ENCODE results near the gene TMEM240. TPM values are rescaled to one million over a fixed set of nuclear protein-coding genes. Genes with fewer than 3 reads are reported as not detected.
"Not testable (repeated sequence)": the region's sequence is repeated elsewhere in the genome, so short reads cannot be mapped to it uniquely, and the experiment has no call there.

TMEM240 gene
- total and polyA plus RNA-seq, 10 donors = 0.39 to 5.3 (median 2.6) TPM; not detected in 1

GRCh38 chr1:1511533-1512285, 28.7 kb downstream of the TMEM240 start, which contains the start of gene ATAD3A:
ATAD3A (plus strand) TSS chr1:1512162; CDS start chr1:1512269, 107 bp downstream.
- peak; percentile 99 for DNase-seq
- 0 to 1% (median 0%) methylated on average over 34 to 99 of the region's 99 CpGs for WGBS, 5 donors
- intact Hi-C loops (cut with DNase I; ENCODE audit: low total_unique reads) = no loop called here
- Histone ChIP-seq H3K36me3 (peaks cover 0 to 17% (median 0%) of the 10 kb centered on the region in 6 donors), H3K27me3 (replicated peaks in 1 of 7) (no peaks in the 10 kb centered on the region), H3K4me3 (peak within 1 kb of the TSS; percentile 77 to 94 (median 84)), H3K4me1 (peaks cover 3 to 31% (median 14%) of the 10 kb centered on the region in 6 donors), H3K27ac (peak within 1 kb of the TSS; percentile 86 to 95 (median 92)), H3K9me3 (no peaks in the 10 kb centered on the region)
- peak in 5 of 11 experiments; percentile 8 to 22 (median 21) for TF ChIP-seq CTCF (IDR thresholded peaks at IDR 0.05 in 8 of 11, conservative IDR thresholded peaks at IDR 0.05 in 3 of 11)
- TF ChIP-seq POLR2A (IDR thresholded peaks at IDR 0.05) = peak in 1 of 3 donors; percentile 88
- peak; percentile 95 to 98 (median 96) for TF ChIP-seq POLR2AphosphoS5 (IDR thresholded peaks at IDR 0.05)

GRCh38 chr1:1510912-1511532, 29.4 kb downstream of the TMEM240 start:
- H3K27ac ChIP-seq = peak overlapping the region; percentile 86 to 95 (median 92)
- intact Hi-C loops (cut with DNase I; ENCODE audit: low total_unique reads) = no loop called here
- WGBS, 5 donors = 16 to 21% (median 18%) methylated on average over 17 of the region's 17 CpGs
- no peaks in the 10 kb centered on the region for H3K9me3 ChIP-seq
- peak overlapping the region; percentile 77 to 94 (median 84) for H3K4me3 ChIP-seq
- TF ChIP-seq CTCF (IDR thresholded peaks at IDR 0.05 in 8 of 11, conservative IDR thresholded peaks at IDR 0.05 in 3 of 11) (no peak), POLR2A (IDR thresholded peaks at IDR 0.05) (no peak), POLR2AphosphoS5 (IDR thresholded peaks at IDR 0.05) (no peak)
- no peaks in the 10 kb centered on the region for H3K27me3 ChIP-seq (replicated peaks in 1 of 7)
- H3K36me3 ChIP-seq = peaks cover 0 to 10% (median 0%) of the 10 kb centered on the region in 6 donors
- peaks cover 3 to 31% (median 14%) of the 10 kb centered on the region in 6 donors for H3K4me1 ChIP-seq
- no peak for DNase-seq

- intact Hi-C loops (cut with DNase I; ENCODE audit: low total_unique reads); H3K9me3 ChIP-seq; H3K4me3 ChIP-seq; H3K27ac ChIP-seq; DNase-seq; H3K36me3 ChIP-seq; H3K27me3 ChIP-seq (replicated peaks in 1 of 7): not testable (repeated sequence)
- 70 to 85% (median 74%) methylated on average over 14 to 20 of the region's 21 CpGs for WGBS, 5 donors
- H3K4me1 ChIP-seq = peaks cover 3 to 46% (median 23%) of the 10 kb centered on the region in 6 donors
Observed at GRCh38 chr1:1509465-1509850, 31.0 kb downstream of the TMEM240 start.

GRCh38 chr1:1508775-1509464, 31.5 kb downstream of the TMEM240 start:
- whole genome bisulfite sequencing, 5 donors = 67 to 93% (median 83%) methylated on average over 3 to 29 of the region's 34 CpGs
- intact Hi-C loops (cut with DNase I; ENCODE audit: low total_unique reads); H3K27me3 ChIP-seq (replicated peaks in 1 of 7); H3K27ac ChIP-seq; H3K36me3 ChIP-seq; H3K4me3 ChIP-seq; H3K9me3 ChIP-seq; DNase-seq: not testable (repeated sequence)
- peaks cover 3 to 41% (median 23%) of the 10 kb centered on the region in 6 donors for H3K4me1 ChIP-seq

All from spleen (tissue), 11 donors.